Stomach (tissue), 4 donors: ENCODE results near the gene ITPR2.

Experiments used
- CTCF ChIP-seq, 7 experiments: fragments of 450-650 bp in 4 of 7; fragments of 200-600 bp in 3 of 7; sonication (generic) in 3 of 7; IDR thresholded peaks; one replicate each; pipeline ENCODE4 v1.5.1; 2016 to 2019; ENCODE audit warnings: antibody characterized with exemption in 7 of 7, control low read depth in 2 of 7, mild to moderate bottlenecking in 1 of 7
- EP300 ChIP-seq: sonication (generic); formaldehyde crosslinking; IDR thresholded peaks from one replicate; pipeline ENCODE4 v1.6.1; 2017; ENCODE audit warnings: antibody characterized with exemption
- POLR2A ChIP-seq, 4 donors: fragments of 450-650 bp; IDR thresholded peaks; one replicate each; pipeline ENCODE4 v1.6.1; 2016; ENCODE audit warnings: antibody characterized with exemption in 4 of 4, control low read depth in 2 of 4, mild to moderate bottlenecking in 1 of 4, moderate library complexity in 1 of 4
- POLR2AphosphoS5 ChIP-seq, 3 donors: sonication (generic); formaldehyde crosslinking; IDR thresholded peaks; one replicate each; pipeline ENCODE4 v1.6.1; 2016; ENCODE audit warnings: antibody characterized with exemption in 3 of 3

DNA sequence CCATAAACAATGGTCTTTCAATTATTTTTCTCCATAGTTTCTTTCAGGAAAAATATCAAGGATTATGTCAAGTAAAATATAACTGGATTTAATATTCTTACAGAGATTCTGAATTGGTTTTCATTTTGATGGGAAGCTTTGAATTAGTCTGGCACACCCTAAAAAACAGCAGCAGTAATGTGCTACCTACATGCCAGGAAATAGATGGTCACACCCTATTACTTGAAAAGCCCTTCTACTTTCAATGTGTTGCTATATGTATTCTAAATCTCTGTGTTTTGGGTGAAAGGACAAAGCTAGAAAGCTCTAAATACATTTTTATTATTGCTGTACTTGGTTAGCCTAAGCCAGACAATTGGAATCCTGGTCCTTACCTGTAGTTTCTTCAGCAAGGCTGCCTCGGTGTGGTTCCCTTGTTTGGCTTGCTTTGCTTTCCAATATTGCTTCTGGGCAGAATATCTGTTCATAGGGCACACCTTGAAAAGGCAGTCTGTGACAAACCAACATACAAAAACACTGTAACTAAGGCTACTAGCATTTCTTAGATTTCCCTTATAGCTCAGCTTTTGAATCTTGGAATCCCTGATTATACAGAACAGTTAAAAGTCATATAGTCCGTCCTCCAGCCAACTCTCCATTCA, 107.6 kb downstream of the ITPR2 start:
- TF ChIP-seq CTCF (IDR thresholded peaks at IDR 0.05), result no peak
- TF ChIP-seq POLR2AphosphoS5 (IDR thresholded peaks at IDR 0.05), result no peak
- TF ChIP-seq EP300, result no peak
- no peak for TF ChIP-seq POLR2A (IDR thresholded peaks at IDR 0.05)
